Heart right ventricle (tissue), 16 donors: ENCODE data around the gene ABHD16A. TPM values are rescaled to one million over a fixed set of nuclear protein-coding genes. Genes with fewer than 3 reads are reported as not detected.
A peak's percentile ranks its signal among the peaks of the same experiment; 100 is the strongest.

Experiments used
- ATAC-seq, 8 donors: fragments of 200-7000 bp; cut with Tn5 transposase; one replicate each; pipeline ENCODE4 v1.9.1; 2020; ENCODE audit warnings: mild to moderate bottlenecking in 8 of 8, moderate library complexity in 8 of 8, moderate number of reproducible peaks in 1 of 8
- DNase-seq, 2 donors: peaks; one replicate each; pipeline ENCODE4 v3.0.0-alpha.2; 2020
- H3K27ac ChIP-seq, 10 donors: fragments of 200-600 bp; sonication (generic) in 2 of 10; one replicate each; pipeline versions ENCODE4 v1.5.0 to v1.8.0; 2020 to 2022; ENCODE audit warnings: mild to moderate bottlenecking in 3 of 10
- H3K27me3 ChIP-seq, 7 donors: fragments of 200-600 bp; one replicate each; pipeline ENCODE4 v1.8.0; 2021 to 2022; ENCODE audit warnings: mild to moderate bottlenecking in 2 of 7
- H3K36me3 ChIP-seq, 9 donors: fragments of 200-600 bp; sonication (generic) in 1 of 9; one replicate each; pipeline versions ENCODE4 v1.5.0 to v1.8.0; 2020 to 2022; ENCODE audit warnings: mild to moderate bottlenecking in 2 of 9
- H3K4me1 ChIP-seq, 9 donors: fragments of 200-600 bp; sonication (generic) in 1 of 9; one replicate each; pipeline versions ENCODE4 v1.5.0 to v1.8.0; 2020 to 2022; ENCODE audit warnings: mild to moderate bottlenecking in 4 of 9
- H3K4me3 ChIP-seq, 10 donors: fragments of 200-600 bp; sonication (generic) in 2 of 10; one replicate each; pipeline versions ENCODE4 v1.5.0 to v1.8.0; 2020 to 2022; ENCODE audit warnings: mild to moderate bottlenecking in 7 of 10, moderate library complexity in 2 of 10
- H3K9me3 ChIP-seq, 11 donors: fragments of 200-600 bp in 10 of 11; sonication (generic) in 2 of 11; one replicate each; pipeline versions ENCODE4 v1.5.0 to v1.8.0; 2013 to 2022; ENCODE audit warnings: mild to moderate bottlenecking in 2 of 11, control low read depth in 1 of 11, moderate library complexity in 1 of 11
- CTCF ChIP-seq, 9 donors: fragments of 200-600 bp; sonication (generic) in 2 of 9; IDR thresholded peaks; one replicate each; pipeline versions ENCODE4 v1.5.0 to v1.8.0; 2021 to 2022; ENCODE audit warnings: antibody characterized with exemption in 9 of 9, mild to moderate bottlenecking in 5 of 9, moderate library complexity in 1 of 9
- WGBS, 2 donors: extraction: QIAGEN DNeasy Blood & Tissue Kit; methylation state at CpG; one replicate each; pipeline ENCODE4 v1.1.7; 2013; ENCODE audit warnings: inconsistent platforms in 1 of 2; 5-methylcytosine and 5-hydroxymethylcytosine counted together
- intact Hi-C, 10 donors: fragments of 100-400 bp; cut with DNase I; formaldehyde crosslinking; loops; one replicate each; pipeline versions ENCODE4 v1.11.1 to v1.14.2; 2022
- polyA plus RNA-seq, 2 donors: library from polyadenylated mRNA; stranded (reverse); fragments of 200-250 nt; gene quantifications; one replicate each; pipeline ENCODE4 v1.2.3, GENCODE V29; 2013
- total RNA-seq, 10 donors: library from RNA; stranded (reverse); fragmentation: NEBNext Ultra II Directional in 3 of 10; extraction: Animal tissue kit (Norgen Biotek cat#: 25700) in 3 of 10; gene quantifications; one replicate each; pipeline versions ENCODE4 v1.2.1 to v1.2.4, GENCODE V29; 2021 to 2023
- donor health status: Arrhythmogenic right ventricular cardiomyopathy.
- donor health status: ischemic (EF 13 %, LVEDD 7.1; RV severe dilation, severe dysfunction).
- donor health status: healthy with polysubstance abuse.
- donor health status: DM: no; HTN: yes; CAD: no.
- donor health status: DM: no; HTN: no; CAD: no.
- donor health status: ischemic (EF 25% LVEDD 6.9; RV normal size, moderate dysfunction).
- donor health status: ischemic (EF 25% LVEDD 5.7; RV mildly dilated, moderate dysfunction).
- donor health status: healthy.
- donor health status: DM: yes; HTN: yes; CAD: no.
- donor health status: Ischemic cardiomyopathy.
- donor health status: ischemic (EF 35%, LVEDD 5.7; RV mildly dilated, moderate dysfunction).
- donor health status: nonischemic (EF 11% LVEDD 7.7; RV severe dilation, severe dysfunction).
- donor health status: DM: yes; HTN: yes; CAD: no.
- donor health status: PGD.
- donor health status: ischemic (EF 29% LVEDD 5.4; RV normal size, mild dysfunction).
- donor health status: nonischemic (EF 23%, LVEDD 6.1; RV moderate dilation, normal function).

ABHD16A gene
- total and polyA plus RNA-seq, 12 donors = 24.3 to 45.2 (median 28.7) TPM

- no peak for TF ChIP-seq CTCF (IDR thresholded peaks at IDR 0.05)
- peaks cover 0 to 19% (median 0%) of the 10 kb centered on the region in 9 donors for H3K36me3 ChIP-seq
- H3K4me1 ChIP-seq = peaks cover 4 to 42% (median 36%) of the 10 kb centered on the region in 9 donors
- intact Hi-C loops = loop anchor here in 1 of 10 donors (5.0 kb wide), 1 partner anchor 42 kb away; no protein-coding TSS in a partner anchor
- H3K4me3 ChIP-seq = peak overlapping the region; percentile 56 to 94 (median 76)
- DNase-seq (peak; percentile 27 to 31), ATAC-seq (peak in 4 of 8 donors; percentile 4 to 16 (median 6))
- peak overlapping the region in 9 of 10 donors; percentile 20 to 98 (median 65) for H3K27ac ChIP-seq
- 17 to 19% methylated on average over 29 of the region's 29 CpGs for WGBS, 2 donors
- H3K9me3 ChIP-seq = no peaks in the 10 kb centered on the region
- H3K27me3 ChIP-seq = no peaks in the 10 kb centered on the region
Observed at GRCh38 chr6:31740397-31741223, 37.5 kb upstream of the ABHD16A start.

GRCh38 chr6:31739639-31740396 lies 36.7 kb upstream of the ABHD16A start, which contains the start of gene MSH5:
MSH5 (plus strand) TSS chr6:31740005; CDS start chr6:31740467, 462 bp downstream.
- Histone ChIP-seq H3K27ac (peak within 1 kb of the TSS in 9 of 10 donors; percentile 20 to 98 (median 66)), H3K36me3 (peaks cover 0 to 19% (median 0%) of the 10 kb centered on the region in 9 donors), H3K9me3 (no peaks in the 10 kb centered on the region), H3K4me1 (peaks cover 4 to 42% (median 38%) of the 10 kb centered on the region in 9 donors), H3K27me3 (no peaks in the 10 kb centered on the region), H3K4me3 (peak within 1 kb of the TSS; percentile 56 to 94 (median 76))
- intact Hi-C loops = loop anchor here in 6 of 10 donors (5.0 to 10.0 kb wide), 7 partner anchors 42 to 95 kb away; partner anchors contain the start of genes HSPA1B (in 1 of the 6), LY6G5C (in 1 of the 6) and VARS1 (in 1 of the 6)
- no peak for TF ChIP-seq CTCF (IDR thresholded peaks at IDR 0.05)
- DNase-seq (peak; percentile 97 to 99), ATAC-seq (peak; percentile 90 to 96 (median 94))
- 0% methylated on average over 58 of the region's 58 CpGs for WGBS, 2 donors

GRCh38 chr6:31737991-31738979 lies 35.2 kb upstream of the ABHD16A start:
- intact Hi-C loops = loop anchor here in 6 of 10 donors (5.0 to 10.0 kb wide), 6 partner anchors 56 to 97 kb away; partner anchors contain the start of genes HSPA1B (in 1 of the 6), LY6G5C (in 1 of the 6) and VARS1 (in 1 of the 6)
- WGBS, 2 donors = 40 to 44% methylated on average over 6 of the region's 6 CpGs
- H3K27me3 ChIP-seq = no peaks in the 10 kb centered on the region
- peak in 3 of 9 donors; percentile 14 to 33 (median 20) for TF ChIP-seq CTCF (IDR thresholded peaks at IDR 0.05)
- DNase-seq (peak in 1 of 2 donors; percentile 63), ATAC-seq (peak in 2 of 8 donors; percentile 4 to 21)
- peak overlapping the region in 9 of 10 donors; percentile 53 to 98 (median 96) for H3K27ac ChIP-seq
- peak overlapping the region in 3 of 10 donors; percentile 15 to 94 (median 82) for H3K4me3 ChIP-seq
- no peaks in the 10 kb centered on the region for H3K9me3 ChIP-seq
- H3K36me3 ChIP-seq = peaks cover 0 to 33% (median 9%) of the 10 kb centered on the region in 9 donors
- H3K4me1 ChIP-seq = peaks cover 7 to 56% (median 54%) of the 10 kb centered on the region in 9 donors
